ENCODE results near the gene KLHDC9.
A peak's percentile ranks its signal among the peaks of the same experiment; 100 is the strongest.
"Not testable (repeated sequence)": the region's sequence is repeated elsewhere in the genome, so short reads cannot be mapped to it uniquely, and the experiment has no call there.

KLHDC9 gene

GRCh38 chr1:161106431-161106830 is 8.3 kb downstream of the KLHDC9 start:
- H3K4me3 Mint-ChIP-seq: no peak overlapping the region
- no peaks in the 10 kb centered on the region for H3K9me3 Mint-ChIP-seq
- H3K27ac Mint-ChIP-seq: no peak overlapping the region
- H3K27me3 Mint-ChIP-seq: no peaks in the 10 kb centered on the region
- H3K36me3 Mint-ChIP-seq: peaks cover 12% of the 10 kb centered on the region
- H3K4me1 Mint-ChIP-seq: peaks cover 35% of the 10 kb centered on the region

DNA sequence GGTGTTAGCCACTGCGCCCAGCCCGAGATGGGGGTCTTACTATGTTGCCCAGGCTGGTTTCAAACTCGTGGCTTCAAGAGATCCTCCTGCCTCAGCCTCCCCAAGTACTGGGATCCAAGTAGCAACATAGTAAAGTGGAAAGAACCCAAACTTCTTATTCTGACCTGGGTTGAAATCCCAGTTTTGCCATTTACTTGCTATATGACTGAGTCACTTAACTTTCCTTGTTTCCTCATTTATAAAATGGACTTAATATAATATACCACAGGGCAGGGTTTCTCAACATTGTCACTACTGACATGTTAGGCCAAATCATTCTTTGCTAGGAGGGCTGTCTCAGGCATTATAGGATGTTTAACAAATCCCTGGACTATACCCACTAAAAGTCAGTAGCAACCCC is 13.0 kb downstream of the KLHDC9 start:
- no peaks in the 10 kb centered on the region for H3K27me3 Mint-ChIP-seq
- peaks cover 59% of the 10 kb centered on the region for H3K4me1 Mint-ChIP-seq
- H3K36me3 Mint-ChIP-seq: peaks cover 17% of the 10 kb centered on the region
- no peak overlapping the region for H3K27ac Mint-ChIP-seq
- H3K4me3 Mint-ChIP-seq: no peak overlapping the region
- no peaks in the 10 kb centered on the region for H3K9me3 Mint-ChIP-seq

DNA sequence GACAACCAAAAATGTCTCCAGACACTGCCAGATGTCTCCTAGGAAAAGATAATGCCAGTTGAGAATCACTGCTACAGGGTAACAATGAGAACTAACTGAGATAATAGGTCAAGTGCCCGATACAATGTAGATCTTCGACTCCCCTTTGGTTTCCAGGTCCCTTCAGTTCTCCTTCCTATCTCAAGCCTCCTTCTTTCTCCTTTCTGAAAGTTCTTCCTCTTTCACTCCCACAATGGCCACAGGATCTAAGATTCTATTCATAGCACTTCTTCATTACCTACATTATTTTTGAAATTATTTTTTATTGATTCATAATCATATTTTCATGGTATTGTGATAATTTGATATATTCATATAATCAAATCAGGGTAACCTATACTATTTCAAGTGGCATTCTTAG is 13.4 kb downstream of the KLHDC9 start:
- no peaks in the 10 kb centered on the region for H3K9me3 Mint-ChIP-seq
- no peak overlapping the region for H3K27ac Mint-ChIP-seq
- no peak overlapping the region for H3K4me3 Mint-ChIP-seq
- peaks cover 15% of the 10 kb centered on the region for H3K36me3 Mint-ChIP-seq
- peaks cover 59% of the 10 kb centered on the region for H3K4me1 Mint-ChIP-seq
- no peaks in the 10 kb centered on the region for H3K27me3 Mint-ChIP-seq

DNA sequence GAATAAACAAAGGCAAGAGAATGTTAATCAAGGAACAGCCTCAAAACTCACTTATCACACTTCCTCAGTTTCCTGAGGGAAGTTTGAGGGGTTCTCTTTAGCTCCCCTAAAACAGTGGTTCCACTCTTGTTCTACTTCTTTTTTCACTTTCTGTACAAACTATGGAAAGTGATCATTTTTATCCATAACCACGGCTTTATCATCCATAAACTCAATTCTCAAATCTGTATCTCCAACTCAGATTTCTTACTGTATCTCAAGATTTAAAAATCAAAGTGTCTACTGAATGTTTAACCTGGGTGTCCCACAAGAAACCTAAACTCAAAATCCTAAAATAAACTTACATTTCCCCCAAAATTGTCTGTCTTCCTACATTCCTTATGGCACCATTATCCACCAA is 15.8 kb downstream of the KLHDC9 start:
- Mint-ChIP-seq H3K9me3 (no peaks in the 10 kb centered on the region), H3K36me3 (peaks cover 16% of the 10 kb centered on the region), H3K4me3 (peak overlapping the region; percentile 31), H3K4me1 (peaks cover 67% of the 10 kb centered on the region), H3K27me3 (no peaks in the 10 kb centered on the region), H3K27ac (peak overlapping the region; percentile 7)

DNA sequence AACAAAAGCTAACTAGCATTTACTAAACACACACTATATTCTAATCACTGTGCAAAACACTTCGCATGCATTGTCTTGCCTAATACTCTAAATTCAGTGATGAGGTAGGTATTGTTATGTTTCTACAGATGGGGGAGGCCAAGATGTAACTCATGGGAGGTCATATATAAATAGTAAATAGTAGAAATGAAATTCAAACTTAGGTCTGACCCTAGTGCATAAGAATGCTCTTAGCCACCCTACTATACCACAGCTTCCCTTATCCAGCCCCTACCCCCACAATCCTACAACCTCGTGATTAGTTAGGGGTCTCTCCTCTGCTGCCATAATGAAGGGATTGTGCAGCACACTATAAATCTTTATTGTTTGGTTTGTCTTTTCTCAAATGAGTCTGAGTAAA is 16.4 kb downstream of the KLHDC9 start:
- Mint-ChIP-seq H3K4me3 (peak overlapping the region; percentile 31), H3K36me3 (peaks cover 13% of the 10 kb centered on the region), H3K4me1 (peaks cover 67% of the 10 kb centered on the region)

GRCh38 chr1:161115132-161115711 is 17.1 kb downstream of the KLHDC9 start:
- Mint-ChIP-seq H3K4me1 (peaks cover 74% of the 10 kb centered on the region), H3K27me3 (no peaks in the 10 kb centered on the region), H3K27ac (peak overlapping the region; percentile 61), H3K36me3 (peaks cover 13% of the 10 kb centered on the region), H3K9me3 (no peaks in the 10 kb centered on the region), H3K4me3 (peak overlapping the region; percentile 90)

More for the DNA sequence above, 16.4 kb downstream of the KLHDC9 start:
- no peaks in the 10 kb centered on the region for H3K9me3 Mint-ChIP-seq
- peak overlapping the region; percentile 24 for H3K27ac Mint-ChIP-seq
- no peaks in the 10 kb centered on the region for H3K27me3 Mint-ChIP-seq

DNA sequence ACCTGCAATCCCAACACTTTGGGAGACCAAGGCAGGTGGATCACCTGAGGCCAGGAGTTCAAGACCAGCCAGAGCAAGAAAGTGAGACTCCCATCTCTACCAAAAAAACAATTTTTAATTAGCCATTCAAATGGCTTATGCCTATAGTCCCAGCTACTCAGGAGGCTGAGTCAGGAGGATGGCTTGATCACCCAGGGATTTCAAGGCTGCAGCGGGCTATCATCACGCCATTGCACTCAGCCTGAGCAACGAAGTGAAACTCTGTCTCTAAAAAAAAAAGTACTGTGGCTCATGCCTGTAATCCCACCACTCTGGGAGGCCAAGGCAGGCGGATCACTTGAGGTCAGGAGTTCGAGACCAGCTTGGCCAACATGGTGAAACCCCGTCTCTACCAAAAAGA is 17.8 kb downstream of the KLHDC9 start:
- H3K4me1 Mint-ChIP-seq: peaks cover 79% of the 10 kb centered on the region
- H3K9me3 Mint-ChIP-seq, H3K27me3 Mint-ChIP-seq: not testable (repeated sequence)
- H3K27ac Mint-ChIP-seq: peak overlapping the region; percentile 61
- peak overlapping the region; percentile 90 for H3K4me3 Mint-ChIP-seq
- H3K36me3 Mint-ChIP-seq: peaks cover 13% of the 10 kb centered on the region

DNA sequence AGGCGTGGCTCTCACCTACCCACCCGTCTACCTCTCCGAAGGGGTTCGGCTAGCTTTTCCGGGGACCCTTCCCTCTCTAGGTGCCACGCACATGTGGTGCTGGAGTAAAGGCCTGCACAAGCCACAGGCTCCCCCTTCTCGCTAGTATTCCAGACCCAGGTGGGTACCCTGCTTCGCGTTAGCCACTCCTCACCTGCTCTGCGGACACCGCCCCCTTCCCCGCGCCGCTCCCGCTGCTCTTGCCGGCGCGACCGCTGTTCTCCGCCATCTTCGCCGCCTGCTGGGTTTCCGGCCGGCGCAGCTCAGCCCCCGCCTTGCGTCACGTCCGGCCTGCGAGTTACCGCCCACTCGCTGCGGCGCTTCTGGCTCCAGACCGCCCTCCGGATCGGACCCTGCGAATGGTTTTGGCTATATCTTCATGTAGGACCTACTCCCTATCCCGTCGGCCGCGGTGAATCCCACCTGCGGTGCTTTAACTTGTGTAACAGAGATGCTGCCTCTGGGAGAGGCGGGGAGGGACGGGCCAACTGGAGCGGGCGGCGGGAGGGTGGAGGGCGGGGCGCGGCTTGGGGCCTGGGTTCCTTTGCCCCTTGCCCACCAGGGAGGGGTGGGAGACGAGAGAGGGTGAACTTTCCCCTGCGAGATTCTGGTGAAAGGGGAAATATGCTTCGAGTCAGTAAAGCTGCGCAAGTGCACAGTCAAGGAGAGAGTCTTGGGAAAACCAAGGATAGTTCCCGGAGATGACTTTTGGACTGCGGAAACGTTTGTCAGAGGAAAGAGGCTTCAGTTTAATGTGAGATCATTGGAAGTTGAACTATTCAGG is 19.8 kb downstream of the KLHDC9 start, which contains the start of the genes NIT1 and PFDN2:
Gene NIT1 (plus strand): TSS at position 347 of the 823 bp plus-strand sequence. CDS start 72 bp downstream, at position 419.
Gene PFDN2 (minus strand): TSS at position 279 of the 823 bp plus-strand sequence. CDS start 11 bp downstream, at position 268.
- Mint-ChIP-seq H3K36me3 (peaks cover 14% of the 10 kb centered on the region), H3K9me3 (no peaks in the 10 kb centered on the region), H3K4me1 (peaks cover 72% of the 10 kb centered on the region), H3K27me3 (no peaks in the 10 kb centered on the region), H3K4me3 (peak within 1 kb of the TSS; percentile 90), H3K27ac (peak within 1 kb of the TSS; percentile 96)

GRCh38 chr1:161119092-161119903 is 21.1 kb downstream of the KLHDC9 start:
- Mint-ChIP-seq H3K4me1 (peaks cover 59% of the 10 kb centered on the region), H3K4me3 (peak overlapping the region; percentile 90), H3K9me3 (no peaks in the 10 kb centered on the region), H3K36me3 (peaks cover 13% of the 10 kb centered on the region), H3K27ac (peak overlapping the region; percentile 96), H3K27me3 (no peaks in the 10 kb centered on the region)

- Mint-ChIP-seq H3K4me3 (peak overlapping the region; percentile 19), H3K36me3 (peaks cover 13% of the 10 kb centered on the region), H3K27me3 (no peaks in the 10 kb centered on the region), H3K4me1 (peaks cover 46% of the 10 kb centered on the region), H3K27ac (peak overlapping the region; percentile 84), H3K9me3 (no peaks in the 10 kb centered on the region)
These were observed 23.0 kb downstream of the KLHDC9 start for GRCh38 chr1:161121042-161121650.

DNA sequence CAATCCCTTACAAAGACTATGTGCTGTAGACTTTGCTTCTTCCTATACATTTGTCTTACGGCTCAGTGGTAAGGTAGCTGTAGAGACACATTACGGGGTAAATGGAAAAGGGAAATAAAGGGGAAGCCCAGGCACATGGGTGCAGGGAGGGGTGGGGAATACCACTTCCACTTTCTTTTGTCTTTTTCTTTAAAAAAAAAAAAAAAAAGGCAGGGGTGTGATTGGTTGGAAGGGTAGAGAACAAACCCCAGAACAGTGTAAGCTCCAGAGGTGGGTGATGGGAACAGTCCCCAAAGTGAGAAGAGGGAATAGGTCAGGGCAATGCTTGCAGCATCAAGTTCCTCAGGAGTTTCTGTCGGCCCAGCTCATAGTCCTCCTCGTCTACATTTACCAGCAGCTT is 23.7 kb downstream of the KLHDC9 start:
- Mint-ChIP-seq H3K36me3 (peaks cover 17% of the 10 kb centered on the region), H3K4me1 (peaks cover 45% of the 10 kb centered on the region), H3K9me3 (no peaks in the 10 kb centered on the region), H3K4me3 (no peak overlapping the region), H3K27me3 (no peaks in the 10 kb centered on the region), H3K27ac (peak overlapping the region; percentile 66)

GRCh38 chr1:161122967-161123366 is 24.8 kb downstream of the KLHDC9 start:
- Mint-ChIP-seq H3K4me1 (peaks cover 51% of the 10 kb centered on the region), H3K9me3 (no peaks in the 10 kb centered on the region), H3K36me3 (peaks cover 21% of the 10 kb centered on the region), H3K27ac (peak overlapping the region; percentile 52), H3K27me3 (no peaks in the 10 kb centered on the region), H3K4me3 (no peak overlapping the region)

DNA sequence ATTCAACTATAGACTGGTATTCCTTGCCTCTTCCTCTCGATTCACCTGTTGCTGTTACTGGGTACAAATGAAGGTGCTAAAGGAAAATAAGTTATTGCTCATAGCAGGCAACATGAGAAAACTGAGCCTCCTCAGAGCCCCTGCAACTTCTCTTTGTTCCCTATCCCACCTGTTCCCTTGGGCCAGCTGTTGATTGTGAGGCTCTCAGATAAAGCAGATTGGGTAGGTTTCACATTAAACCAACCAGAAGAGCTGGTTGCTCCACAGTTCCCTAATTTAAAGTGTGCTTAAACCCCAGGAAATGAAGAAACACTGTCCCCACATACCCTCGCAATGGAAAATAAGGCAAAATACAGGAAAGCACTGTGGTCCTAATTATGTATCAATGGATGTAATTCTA is 29.5 kb downstream of the KLHDC9 start:
- H3K27ac Mint-ChIP-seq: peak overlapping the region; percentile 74
- peaks cover 33% of the 10 kb centered on the region for H3K36me3 Mint-ChIP-seq
- no peaks in the 10 kb centered on the region for H3K9me3 Mint-ChIP-seq
- no peaks in the 10 kb centered on the region for H3K27me3 Mint-ChIP-seq
- peaks cover 61% of the 10 kb centered on the region for H3K4me1 Mint-ChIP-seq
- H3K4me3 Mint-ChIP-seq: no peak overlapping the region

DNA sequence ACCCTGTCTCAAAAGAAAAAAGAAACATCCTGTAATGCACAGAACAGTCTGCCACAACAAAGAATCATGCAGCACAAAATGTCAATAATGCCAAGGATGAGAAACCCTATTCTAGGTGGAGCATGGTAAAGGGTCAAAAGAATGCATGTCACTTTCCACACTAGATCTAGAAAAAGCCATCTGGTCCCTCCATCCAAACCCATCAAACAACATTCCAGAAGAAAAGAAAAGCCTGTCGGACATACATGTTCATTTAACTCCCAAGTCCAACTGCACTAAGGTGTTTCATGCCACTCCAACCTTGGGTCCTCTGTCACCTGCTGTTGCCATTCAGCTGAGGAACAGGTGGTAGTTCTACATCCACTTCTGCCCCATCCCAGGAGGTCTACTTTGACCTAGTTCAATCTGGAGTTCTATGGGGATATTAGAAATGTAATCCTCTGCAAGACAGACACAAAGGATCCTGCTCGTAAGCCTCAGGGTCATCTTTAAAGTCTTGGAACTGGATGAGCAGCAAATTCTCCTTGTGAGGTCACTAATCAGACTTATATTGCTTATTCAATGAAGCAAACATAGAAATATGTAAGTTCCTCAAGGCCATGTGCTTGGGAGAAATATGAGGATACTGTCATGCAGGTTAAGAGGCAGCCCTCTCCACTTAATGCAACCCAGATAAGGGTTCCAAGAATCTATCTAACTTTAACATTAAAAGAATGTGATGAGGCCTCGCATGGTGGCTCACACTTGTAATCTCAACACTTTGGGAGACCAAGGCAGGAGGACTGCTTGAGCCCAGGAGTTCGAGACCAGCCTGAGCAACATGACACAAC is 30.6 kb downstream of the KLHDC9 start:
- H3K4me1 Mint-ChIP-seq: peaks cover 61% of the 10 kb centered on the region
- H3K9me3 Mint-ChIP-seq: no peaks in the 10 kb centered on the region
- H3K27ac Mint-ChIP-seq: peak overlapping the region; percentile 25
- peaks cover 31% of the 10 kb centered on the region for H3K36me3 Mint-ChIP-seq
- H3K27me3 Mint-ChIP-seq: no peaks in the 10 kb centered on the region
- H3K4me3 Mint-ChIP-seq: no peak overlapping the region

Measured in activated naive CD4-positive, alpha-beta T cell treated with anti-CD3 and anti-CD28 coated beads, Interleukin-2, amount 50 U/mL, for 24 hours (primary cell).